ENCODE results near the gene PSME3.

DNA sequence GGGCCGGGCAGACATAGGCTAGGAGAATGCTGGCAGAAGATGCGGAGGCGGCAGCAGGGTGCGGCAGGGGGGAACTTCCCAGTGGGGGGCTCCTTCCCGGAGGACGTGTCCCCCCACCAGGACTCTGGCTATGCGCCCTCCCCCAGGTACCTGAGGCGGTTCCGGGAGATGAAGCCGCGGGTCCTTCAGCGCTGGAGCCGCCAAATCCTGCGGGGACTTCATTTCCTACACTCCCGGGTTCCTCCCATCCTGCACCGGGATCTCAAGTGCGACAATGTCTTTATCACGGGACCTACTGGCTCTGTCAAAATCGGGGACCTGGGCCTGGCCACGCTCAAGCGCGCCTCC is 49.4 kb upstream of the PSME3 start:
- TF ChIP-seq KDM5B (CRISPR knock-in tag; IDR thresholded peaks at IDR 0.05; ENCODE audit: borderline replicate concordance) (no peak), SIN3A (IDR thresholded peaks at IDR 0.05; ENCODE audit: borderline replicate concordance, low read depth, low read length) (no peak), SP4 (CRISPR knock-in tag; IDR thresholded peaks at IDR 0.05) (no peak), CENPX (CRISPR knock-in tag; IDR thresholded peaks at IDR 0.05) (no peak)
- TF ChIP-seq, protein P1, sequence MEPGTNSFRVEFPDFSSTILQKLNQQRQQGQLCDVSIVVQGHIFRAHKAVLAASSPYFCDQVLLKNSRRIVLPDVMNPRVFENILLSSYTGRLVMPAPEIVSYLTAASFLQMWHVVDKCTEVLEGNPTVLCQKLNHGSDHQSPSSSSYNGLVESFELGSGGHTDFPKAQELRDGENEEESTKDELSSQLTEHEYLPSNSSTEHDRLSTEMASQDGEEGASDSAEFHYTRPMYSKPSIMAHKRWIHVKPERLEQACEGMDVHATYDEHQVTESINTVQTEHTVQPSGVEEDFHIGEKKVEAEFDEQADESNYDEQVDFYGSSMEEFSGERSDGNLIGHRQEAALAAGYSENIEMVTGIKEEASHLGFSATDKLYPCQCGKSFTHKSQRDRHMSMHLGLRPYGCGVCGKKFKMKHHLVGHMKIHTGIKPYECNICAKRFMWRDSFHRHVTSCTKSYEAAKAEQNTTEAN (CRISPR knock-in tag; conservative IDR thresholded peaks at IDR 0.05), result no peak
- TF ChIP-seq, protein P2, sequence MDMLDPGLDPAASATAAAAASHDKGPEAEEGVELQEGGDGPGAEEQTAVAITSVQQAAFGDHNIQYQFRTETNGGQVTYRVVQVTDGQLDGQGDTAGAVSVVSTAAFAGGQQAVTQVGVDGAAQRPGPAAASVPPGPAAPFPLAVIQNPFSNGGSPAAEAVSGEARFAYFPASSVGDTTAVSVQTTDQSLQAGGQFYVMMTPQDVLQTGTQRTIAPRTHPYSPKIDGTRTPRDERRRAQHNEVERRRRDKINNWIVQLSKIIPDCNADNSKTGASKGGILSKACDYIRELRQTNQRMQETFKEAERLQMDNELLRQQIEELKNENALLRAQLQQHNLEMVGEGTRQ (IDR thresholded peaks at IDR 0.05; ENCODE audit: low read depth, low read length), result no peak
- TF ChIP-seq, protein P2 (CRISPR knock-in tag; IDR thresholded peaks at IDR 0.05; ENCODE audit: borderline replicate concordance), result no peak

Data from HepG2 (cell line).